K562 (cell line): ENCODE data around the gene LZTFL1. TPM values are rescaled to one million over a fixed set of nuclear protein-coding genes. Genes with fewer than 3 reads are reported as not detected.

ENCODE experiments used
- ATAC-seq: fragments of 200-7000 bp; cut with Tn5 transposase; 3 replicates; pipeline ENCODE4 v1.9.1; 2020; ENCODE audit warnings: moderate library complexity
- BruUV-seq: library from RNA; stranded (reverse); fragments of 400-500 nt; replicated peaks from 2 replicates; lab custom pipeline; 2021; lab: Mats Ljungman, UMichigan
- CTCF ChIA-PET: fragments of 300-600 bp; formaldehyde crosslinking; extraction: SDS; loops from one replicate; lab custom pipeline; 2021; ENCODE audit warnings: low intra/inter-chr PET ratio; lab: Yijun Ruan, JAX
- POLR2A ChIA-PET: fragments of 300-600, 350-650 bp; sonication (Branson Sonifier 250); formaldehyde crosslinking; extraction: SDS; loops from one replicate; lab custom pipeline; 2021; ENCODE audit warnings: antibody characterized with exemption, inconsistent platforms; lab: Yijun Ruan, JAX
- DNase-seq, 4 experiments: peaks; one replicate each; pipeline versions ENCODE4 v3.0.0 to v3.0.0-alpha.2; 2011 to 2018; ENCODE audit warnings: low spot score in 3 of 4, mixed read lengths in 3 of 4; ENCODE audit errors: extremely low read depth in 1 of 4
- FAIRE-seq: peaks from 2 replicates; lab custom pipeline; 2011; peaks lifted over from hg19 to GRCh38; lab: Jason Lieb, UNC
- H2AFZ ChIP-seq: 2 replicates; pipeline ENCODE4 v1.6.0; 2011; ENCODE audit warnings: low read depth, low read length, control low read depth, inconsistent platforms
- H3K27ac ChIP-seq: fragments of 200-600 bp; 3 replicates; pipeline ENCODE4 v1.8.0; 2011; ENCODE audit warnings: low read depth, mild to moderate bottlenecking, control low read depth, inconsistent platforms, low read length, moderate library complexity, mixed read lengths; ENCODE audit errors: extremely low read depth
- H3K27me3 ChIP-seq, 2 experiments: fragments of 300-600 bp in 1 of 2; 2 replicates in 1 of 2; 3 replicates in 1 of 2; pipeline versions ENCODE4 v1.6.0 to v1.8.0; 2011; ENCODE audit warnings: inconsistent platforms in 2 of 2, low read length in 2 of 2, mild to moderate bottlenecking in 1 of 2, mixed read lengths in 1 of 2, moderate library complexity in 1 of 2; ENCODE audit not compliant: control insufficient read depth in 2 of 2, insufficient read depth in 2 of 2
- H3K36me3 ChIP-seq: fragments of 300-600 bp; 3 replicates; pipeline ENCODE4 v1.8.0; 2011; ENCODE audit warnings: mild to moderate bottlenecking, low read length, inconsistent platforms; ENCODE audit not compliant: control insufficient read depth, insufficient read depth
- H3K4me1 ChIP-seq, 2 experiments: fragments of 200-600 bp in 1 of 2; replicated peaks in 1 of 2; 2 replicates in 1 of 2; 3 replicates in 1 of 2; pipeline versions ENCODE4 v1.5.1 to v1.8.0; 2011; ENCODE audit warnings: inconsistent platforms in 2 of 2, low read length in 2 of 2, mild to moderate bottlenecking in 1 of 2, mixed read lengths in 1 of 2, moderate library complexity in 1 of 2; ENCODE audit not compliant: control insufficient read depth in 2 of 2, insufficient read depth in 2 of 2
- H3K4me2 ChIP-seq: 2 replicates; pipeline ENCODE4 v1.6.1; 2011; ENCODE audit warnings: low read length, control low read depth, inconsistent platforms, mixed read lengths; ENCODE audit not compliant: insufficient read depth
- H3K4me3 ChIP-seq: fragments of 200-600 bp; sonication (generic), shearing (Covaris generic); 2 replicates; pipeline ENCODE4 v1.5.1; 2016; ENCODE audit warnings: control low read depth, inconsistent platforms
- H3K79me2 ChIP-seq: fragments of 200-600 bp; 3 replicates; pipeline ENCODE4 v1.8.0; 2011; ENCODE audit warnings: low read length, inconsistent platforms; ENCODE audit not compliant: control insufficient read depth, insufficient read depth
- H3K9ac ChIP-seq, 2 experiments: 2 replicates each; pipeline versions ENCODE4 v1.6.0 to v1.6.1; 2011; ENCODE audit warnings: low read depth in 2 of 2, low read length in 2 of 2, control low read depth in 1 of 2, inconsistent platforms in 1 of 2, mild to moderate bottlenecking in 1 of 2, mixed read lengths in 1 of 2; ENCODE audit not compliant: insufficient read depth in 1 of 2
- H3K9me1 ChIP-seq: one replicate; pipeline ENCODE4 v1.6.0; 2011; ENCODE audit warnings: inconsistent platforms, mild to moderate bottlenecking, low read length, moderate library complexity; ENCODE audit not compliant: control insufficient read depth, insufficient read depth
- H3K9me3 ChIP-seq: replicated peaks from 2 replicates; pipeline ENCODE4 v1.5.1; 2011; ENCODE audit warnings: low read depth, low read length, inconsistent platforms; ENCODE audit not compliant: control insufficient read depth, insufficient read depth
- H4K20me1 ChIP-seq: replicated peaks from 2 replicates; pipeline ENCODE4 v1.6.1; 2011; ENCODE audit warnings: low read length, inconsistent platforms, mixed read lengths; ENCODE audit not compliant: control insufficient read depth, insufficient read depth
- CGGBP1 ChIP-seq: fragments of 250-450 bp; sonication (Bioruptor Pico); IDR thresholded peaks from 2 replicates; pipeline ENCODE4 v1.9.0; 2021; ENCODE audit warnings: mild to moderate bottlenecking
- CREM ChIP-seq: IDR thresholded peaks from 2 replicates; pipeline ENCODE4 v1.6.1; 2014; ENCODE audit warnings: antibody characterized with exemption, low read depth
- EZH2 ChIP-seq: IDR thresholded peaks from 2 replicates; pipeline ENCODE4 v1.6.1; 2012; ENCODE audit warnings: low read depth, mild to moderate bottlenecking, inconsistent platforms, low read length, borderline replicate concordance
- MGA ChIP-seq: fragments of 450-650 bp; IDR thresholded peaks from 2 replicates; pipeline ENCODE4 v1.6.1; 2016; ENCODE audit warnings: mild to moderate bottlenecking, moderate library complexity
- SIX5 ChIP-seq, 2 experiments: IDR thresholded peaks; 2 replicates each; pipeline ENCODE4 v1.6.1; 2011; ENCODE audit warnings: low read length in 2 of 2, borderline replicate concordance in 1 of 2, low read depth in 1 of 2, mild to moderate bottlenecking in 1 of 2, moderate library complexity in 1 of 2; ENCODE audit not compliant: insufficient read depth in 1 of 2
- ZNF133 ChIP-seq: fragments of 250-450 bp; sonication (Bioruptor Pico); IDR thresholded peaks from 2 replicates; pipeline ENCODE4 v1.4.0; 2020; ENCODE audit warnings: mild to moderate bottlenecking
- WGBS: fragments of 100-300 bp; shearing (Covaris generic); methylation state at CpG from one replicate; pipeline ENCODE4 v1.1.6; 2016; ENCODE audit warnings: low coverage, mixed read lengths; ENCODE audit not compliant: insufficient coverage; ENCODE audit errors: missing lambda C conversion rate; 5-methylcytosine and 5-hydroxymethylcytosine counted together
- in situ Hi-C: fragments of 300-500 bp; cut with MboI; formaldehyde crosslinking; loops from 4 replicates; pipeline ENCODE4 v1.15.0; 2018; ENCODE audit warnings: inconsistent platforms, mixed read lengths
- intact Hi-C: fragments of 100-400 bp; cut with micrococcal nuclease; formaldehyde crosslinking; loops from 2 replicates; pipeline ENCODE4 v1.14.2; 2022
- polyA plus RNA-seq, 8 experiments: library from polyadenylated mRNA; depleted of rRNA in 4 of 8; stranded (reverse) in 5 of 8; unstranded in 3 of 8; fragments of >200 nt; fragmentation: Nextera tagmentation in 2 of 8; fragmentation: Illumina TruSeq in 1 of 8; extraction: Ambion mirVana in 2 of 8; extraction: Trizol in 1 of 8; gene quantifications; 2 replicates each; pipeline versions ENCODE4 v1.2.1 to v1.2.3, GENCODE V29; 2011 to 2014; ENCODE audit warnings: inconsistent platforms in 1 of 8, missing spikeins in 1 of 8
- total RNA-seq, 7 experiments: library from RNA; depleted of rRNA in 6 of 7; stranded (reverse); fragments of >200 nt in 6 of 7; fragmentation: Illumina TruSeq in 2 of 7; extraction: Trizol in 2 of 7; gene quantifications; 2 replicates each; pipeline versions ENCODE4 v1.2.1 to v1.2.3, GENCODE V29; 2011 to 2021; ENCODE audit warnings: low replicate concordance in 1 of 7

LZTFL1 gene
- total and polyA plus RNA-seq, 9 of the 15 experiments (the other 6 are each of a cell fraction or from before 2014, with no cell fraction given): 10.7 to 33.7 (median 15.3) TPM

GRCh38 chr3:45872569-45872968 lies 30.6 kb upstream of the LZTFL1 start (continued):
- no peak for TF ChIP-seq CGGBP1
- no peak for TF ChIP-seq EZH2
- no peak for TF ChIP-seq ZNF133 (CRISPR knock-in tag)
- TF ChIP-seq SIX5 (IDR thresholded peaks at IDR 0.05; ENCODE audit: borderline replicate concordance in 1 of 2, insufficient read depth in 1 of 2, low read depth in 1 of 2, low read length in 2 of 2): no peak

- Histone ChIP-seq H3K4me1 (peaks cover 0 to 4% of the 10 kb centered on the region in 2 experiments; a peak in 1 of 5 replicates), H3K27ac (no peak overlapping the region), H3K27me3 (peaks cover 0 to 14% of the 10 kb centered on the region in 2 experiments; a peak in 3 of 5 replicates), H4K20me1 (no peaks in the 10 kb centered on the region), H3K9ac (no peak overlapping the region), H3K4me2 (no peak overlapping the region), H2AFZ (no peak overlapping the region), H3K9me1 (no peaks in the 10 kb centered on the region), H3K9me3 (no peaks in the 10 kb centered on the region), H3K36me3 (no peaks in the 10 kb centered on the region), H3K79me2 (no peaks in the 10 kb centered on the region)
- no peak for ATAC-seq
- 13% methylated on average over 6 of the region's 6 CpGs for WGBS
- no peak for DNase-seq
- intact Hi-C loops: no loop called here
- CTCF ChIA-PET: no interaction called here
- no peak for FAIRE-seq
- POLR2A ChIA-PET: no interaction called here
- BruUV-seq: no TSS peak
- TF ChIP-seq CREM: 0 out of 2 replicates have a peak, but pooled peaks have one; percentile 14
- TF ChIP-seq MGA: no peak
- TF ChIP-seq, all 486 proteins: peak for 1
- in situ Hi-C loops: no loop called here
- no peak overlapping the region for H3K4me3 ChIP-seq
Observed at GRCh38 chr3:45871780-45872179, 29.9 kb upstream of the LZTFL1 start.
